Panc1 (cell line): ENCODE measurements around the gene SLC7A5. TPM values are rescaled to one million over a fixed set of nuclear protein-coding genes. Genes with fewer than 3 reads are reported as not detected.

Source experiments
- ATAC-seq: fragments of 200-7000 bp; cut with Tn5 transposase; 2 replicates; pipeline ENCODE4 v1.9.1; 2020; ENCODE audit warnings: mild to moderate bottlenecking, moderate library complexity
- BruUV-seq: library from RNA; stranded (reverse); fragments of 400-500 nt; replicated peaks from 2 replicates; lab custom pipeline; 2021; lab: Mats Ljungman, UMichigan
- CTCF ChIA-PET: fragments of 300-600 bp; sonication (Branson Sonifier 250); formaldehyde crosslinking; loops from one replicate; lab custom pipeline; 2022; ENCODE audit warnings: antibody characterized with exemption; lab: Charles Lee
- POLR2A ChIA-PET: fragments of 300-600 bp; sonication (Branson Sonifier 250); formaldehyde crosslinking; loops from one replicate; lab custom pipeline; 2022; ENCODE audit warnings: antibody characterized with exemption; lab: Charles Lee
- DNase-seq: peaks from one replicate; pipeline ENCODE4 v3.0.0-alpha.2; 2010; ENCODE audit warnings: low read depth, low spot score
- H3K27ac ChIP-seq: 2 replicates; pipeline ENCODE4 v1.5.1; 2011; ENCODE audit warnings: mild to moderate bottlenecking, low read length, inconsistent platforms
- H3K27me3 ChIP-seq: fragments of 200-500 bp; sonication (Bioruptor generic); 2 replicates; pipeline ENCODE4 v1.6.0; 2014; ENCODE audit warnings: low read length, inconsistent platforms; ENCODE audit not compliant: control insufficient read depth, insufficient read depth
- H3K36me3 ChIP-seq: fragments of 200-500 bp; sonication (Bioruptor generic); 2 replicates; pipeline ENCODE4 v1.5.1; 2014; ENCODE audit warnings: inconsistent platforms, mild to moderate bottlenecking, low read length, moderate library complexity; ENCODE audit not compliant: control insufficient read depth, insufficient read depth
- H3K4me1 ChIP-seq: 2 replicates; pipeline ENCODE4 v1.5.1; 2011; ENCODE audit warnings: inconsistent platforms, mild to moderate bottlenecking, low read length, moderate library complexity; ENCODE audit not compliant: control insufficient read depth, insufficient read depth
- H3K4me3 ChIP-seq, 2 experiments: 2 replicates each; pipeline ENCODE4 v1.5.1; 2011 to 2012; ENCODE audit warnings: low read depth in 2 of 2, low read length in 2 of 2, mild to moderate bottlenecking in 2 of 2, inconsistent platforms in 1 of 2, moderate library complexity in 1 of 2
- H3K9me3 ChIP-seq: fragments of 200-500 bp; sonication (Bioruptor generic); 2 replicates; pipeline ENCODE4 v1.5.1; 2014; ENCODE audit warnings: low read depth, mild to moderate bottlenecking, inconsistent platforms, low read length, moderate library complexity; ENCODE audit not compliant: control insufficient read depth, insufficient read depth
- CTCF ChIP-seq: fragments of 450-650 bp; IDR thresholded peaks from 2 replicates; pipeline ENCODE4 v1.5.1; 2017; ENCODE audit warnings: mild to moderate bottlenecking
- POLR2AphosphoS5 ChIP-seq: IDR thresholded peaks from 2 replicates; pipeline ENCODE4 v1.6.1; 2012; ENCODE audit warnings: mild to moderate bottlenecking, low read depth, low read length, moderate library complexity
- REST ChIP-seq, 2 experiments: IDR thresholded peaks; 2 replicates each; pipeline ENCODE4 v1.6.1; 2011 to 2012; ENCODE audit warnings: low read depth in 2 of 2, control low read depth in 1 of 2, low read length in 1 of 2, mild to moderate bottlenecking in 1 of 2, moderate library complexity in 1 of 2; ENCODE audit not compliant: insufficient read depth in 1 of 2
- SIN3A ChIP-seq: IDR thresholded peaks from 2 replicates; pipeline ENCODE4 v1.6.1; 2012; ENCODE audit warnings: low read depth, mild to moderate bottlenecking, low read length, moderate library complexity, borderline replicate concordance; ENCODE audit not compliant: insufficient read depth
- TCF7L2 ChIP-seq: IDR thresholded peaks from 2 replicates; pipeline ENCODE4 v1.6.1; 2011; ENCODE audit warnings: mild to moderate bottlenecking, low read depth, low read length, inconsistent platforms
- in situ Hi-C: cut with HindIII; loops from 2 replicates; pipeline ENCODE4 v1.10.0; 2016; ENCODE audit warnings: low sequenced_read_pairs, low pct_unique_long_range_greater_than_20kb
- intact Hi-C: fragments of 100-400 bp; cut with micrococcal nuclease; formaldehyde crosslinking; loops from one replicate; pipeline ENCODE4 v1.10.0; 2022; ENCODE audit not compliant: unreplicated experiment
- total RNA-seq: library from RNA; stranded (reverse); gene quantifications from one replicate; pipeline ENCODE4 v1.2.1, GENCODE V29; 2021; ENCODE audit not compliant: unreplicated experiment

The SLC7A5 gene
- total RNA-seq, 1 experiment from 2014 or later: 231 TPM

GRCh38 chr16:87831421-87832136, 37.7 kb downstream of the SLC7A5 start:
- Histone ChIP-seq H3K27ac (no peak overlapping the region), H3K4me1 (peaks cover 17% of the 10 kb centered on the region), H3K36me3 (peaks cover 6% of the 10 kb centered on the region; the same call in 1 of the 2 replicates), H3K4me3 (no peak overlapping the region), H3K9me3 (no peaks in the 10 kb centered on the region), H3K27me3 (no peaks in the 10 kb centered on the region)
- ChIA-PET CTCF (interaction anchor here (1.1 kb wide), 1 partner anchor 53 kb away, joined by 3 read pairs; no protein-coding TSS in a partner anchor), POLR2A (no interaction called here)
- in situ Hi-C loops: no loop called here
- no TSS peak for BruUV-seq
- intact Hi-C loops: no loop called here
- ATAC-seq (no peak; the same call in 1 of the 2 replicates), DNase-seq (no peak)
- no peak; the same call in 1 of the 2 replicates for TF ChIP-seq POLR2AphosphoS5
- TF ChIP-seq CTCF: no peak

- CTCF ChIA-PET: no interaction called here
- BruUV-seq: no TSS peak
- H3K4me3 ChIP-seq: no peak overlapping the region
- in situ Hi-C loops (no loop called here), intact Hi-C loops (no loop called here)
- no peaks in the 10 kb centered on the region for H3K9me3 ChIP-seq
- POLR2A ChIA-PET: no interaction called here
- H3K27ac ChIP-seq: no peak overlapping the region
- no peak for DNase-seq
- peaks cover 6% of the 10 kb centered on the region; the same call in 1 of the 2 replicates for H3K36me3 ChIP-seq
- no peaks in the 10 kb centered on the region for H3K27me3 ChIP-seq
- peaks cover 17% of the 10 kb centered on the region for H3K4me1 ChIP-seq
- TF ChIP-seq CTCF (no peak), TCF7L2 (no peak), REST (IDR thresholded peaks at IDR 0.05; ENCODE audit: insufficient read depth in 1 of 2, low read depth in 2 of 2, low read length in 1 of 2) (no peak), SIN3A (no peak), POLR2AphosphoS5 (no peak; the same call in 1 of the 2 replicates)
- no peak for ATAC-seq
These were observed 38.5 kb downstream of the SLC7A5 start for GRCh38 chr16:87830673-87831420.
